Effector memory CD4-positive, alpha-beta T cell (primary cell): ENCODE measurements around the gene KLHDC4.
A peak's percentile ranks its signal among the peaks of the same experiment; 100 is the strongest.

Experiments
- DNase-seq, 3 donors: peaks; one replicate each; pipeline ENCODE4 v3.0.0-alpha.2; 2020
- H3K27ac ChIP-seq: 2 replicates; pipeline ENCODE4 v1.7.0; 2013; ENCODE audit warnings: mild to moderate bottlenecking, low read length, moderate library complexity; ENCODE audit not compliant: insufficient read depth, poor library complexity, severe bottlenecking
- H3K27me3 ChIP-seq: replicated peaks from 2 replicates; pipeline ENCODE4 v1.7.0; 2013; ENCODE audit warnings: mild to moderate bottlenecking, low read length; ENCODE audit not compliant: insufficient read depth, control insufficient read depth, poor library complexity, severe bottlenecking
- H3K36me3 ChIP-seq: 2 replicates; pipeline ENCODE4 v1.7.0; 2013; ENCODE audit warnings: mild to moderate bottlenecking, low read length, moderate library complexity; ENCODE audit not compliant: control insufficient read depth, insufficient read depth
- H3K4me1 ChIP-seq: 2 replicates; pipeline ENCODE4 v1.7.0; 2013; ENCODE audit warnings: low read length, mild to moderate bottlenecking; ENCODE audit not compliant: control insufficient read depth, insufficient read depth, poor library complexity, severe bottlenecking
- H3K4me3 ChIP-seq: 2 replicates; pipeline ENCODE4 v1.7.0; 2013; ENCODE audit warnings: low read length, low read depth, mild to moderate bottlenecking; ENCODE audit not compliant: insufficient read depth, poor library complexity, severe bottlenecking
- H3K9me3 ChIP-seq: 2 replicates; pipeline ENCODE4 v1.7.0; 2013; ENCODE audit warnings: mild to moderate bottlenecking, low read length, moderate library complexity; ENCODE audit not compliant: control insufficient read depth

The KLHDC4 gene

DNA sequence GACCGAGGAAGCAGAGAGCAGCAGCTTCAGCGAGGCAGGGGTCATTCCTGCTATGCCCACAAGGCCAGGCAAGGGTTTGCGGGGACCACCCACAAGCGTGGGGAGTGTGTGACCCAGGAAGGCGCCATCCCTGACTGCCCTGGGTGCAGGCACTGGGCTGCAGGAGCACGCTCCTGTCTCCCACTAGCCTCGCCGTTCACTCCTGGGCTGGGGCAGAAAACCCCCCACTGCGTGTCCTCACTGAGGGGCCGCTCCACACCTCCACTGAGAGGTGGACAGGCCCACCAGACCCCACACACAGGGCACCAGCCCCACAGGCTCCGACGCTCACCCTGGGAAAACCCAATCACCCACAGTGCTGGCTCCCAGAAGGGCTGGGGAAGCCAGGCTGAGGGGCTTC, 56.1 kb downstream of the KLHDC4 start:
- Histone ChIP-seq H3K36me3 (peaks cover 53% of the 10 kb centered on the region), H3K9me3 (no peaks in the 10 kb centered on the region), H3K4me3 (no peak overlapping the region), H3K27me3 (no peaks in the 10 kb centered on the region), H3K27ac (no peak overlapping the region), H3K4me1 (peaks cover 7% of the 10 kb centered on the region)
- no peak for DNase-seq

DNA sequence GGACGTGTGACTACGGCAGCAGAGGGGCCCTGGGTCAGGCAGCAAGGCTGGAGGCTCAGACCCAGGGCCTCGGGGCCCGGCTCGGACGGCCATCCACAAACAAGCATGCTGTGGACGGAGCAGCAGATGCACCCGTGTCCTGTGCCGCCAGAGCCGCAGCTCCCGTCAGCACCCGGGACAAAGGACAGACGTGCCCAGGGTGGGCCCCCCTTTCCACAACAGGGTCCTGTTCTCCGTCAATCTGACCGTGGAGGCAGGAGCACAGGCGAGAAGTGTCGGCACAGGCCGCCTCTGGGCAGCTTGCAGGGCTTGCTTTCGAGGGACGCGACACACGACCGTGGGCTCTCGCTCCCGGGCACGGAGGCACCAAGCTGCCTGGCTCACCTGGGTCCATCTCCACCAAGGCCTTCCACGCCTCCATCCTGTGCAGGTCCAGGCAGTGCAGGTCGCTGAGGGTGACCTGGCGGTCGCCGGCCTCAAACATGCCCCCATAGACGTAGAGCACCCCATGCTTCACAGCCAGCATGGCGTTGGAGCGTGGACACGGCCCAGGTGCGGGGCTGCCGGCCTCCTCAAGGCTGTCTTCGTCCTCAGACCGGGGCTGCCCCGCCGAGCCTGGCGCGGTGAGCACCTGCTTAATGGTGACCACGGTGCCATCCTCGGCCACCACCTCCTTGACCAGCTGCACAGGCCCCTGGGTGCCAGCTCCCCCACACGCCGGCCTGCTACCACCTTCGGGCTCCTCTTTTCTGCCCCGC, 56.7 kb downstream of the KLHDC4 start:
- H3K4me1 ChIP-seq: peaks cover 7% of the 10 kb centered on the region
- DNase-seq: no peak
- H3K27ac ChIP-seq: no peak overlapping the region
- peaks cover 55% of the 10 kb centered on the region for H3K36me3 ChIP-seq
- no peaks in the 10 kb centered on the region for H3K9me3 ChIP-seq
- H3K27me3 ChIP-seq: no peaks in the 10 kb centered on the region
- no peak overlapping the region for H3K4me3 ChIP-seq

DNA sequence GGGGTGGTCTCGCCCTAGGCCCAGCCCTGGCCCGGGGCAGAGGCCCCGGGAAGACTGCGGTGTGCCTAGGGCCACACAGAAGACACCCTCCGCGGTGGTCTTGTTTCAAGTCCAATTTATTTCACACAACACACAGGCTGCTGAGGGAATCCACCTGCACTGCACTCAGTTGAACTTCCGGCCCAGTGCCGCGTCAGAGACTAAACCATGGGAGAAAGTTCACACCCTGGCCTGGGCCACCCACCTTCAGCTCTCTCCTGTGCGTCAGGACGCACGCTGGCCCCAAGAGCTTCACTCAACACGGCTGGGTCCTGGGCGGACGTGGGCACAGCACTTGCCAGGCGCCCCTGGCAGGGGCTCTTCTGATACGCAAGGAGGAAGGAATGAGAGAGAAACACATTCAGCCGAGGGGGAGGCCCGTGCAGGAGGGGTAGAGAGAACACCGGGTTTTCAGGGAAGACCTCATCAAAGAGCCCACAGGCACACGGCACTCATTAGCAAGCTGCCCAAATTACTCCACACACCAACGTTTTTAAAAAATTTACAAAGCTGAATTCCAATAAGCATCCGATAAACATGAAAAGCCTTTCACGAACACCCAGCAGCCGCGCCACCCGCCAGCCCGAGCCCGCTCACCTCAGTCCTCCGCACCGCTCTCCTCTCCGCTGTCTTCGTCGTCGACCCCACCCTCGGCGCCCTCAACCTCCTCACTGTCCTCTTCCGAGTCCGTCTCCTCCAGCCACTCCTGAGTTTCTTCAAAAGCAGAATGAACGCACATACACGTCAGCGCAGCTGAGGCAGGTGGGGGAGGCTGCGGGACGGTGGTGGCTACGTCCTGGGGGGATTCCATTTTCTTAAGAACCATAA, 57.8 kb downstream of the KLHDC4 start:
- H3K36me3 ChIP-seq: peaks cover 55% of the 10 kb centered on the region

DNA sequence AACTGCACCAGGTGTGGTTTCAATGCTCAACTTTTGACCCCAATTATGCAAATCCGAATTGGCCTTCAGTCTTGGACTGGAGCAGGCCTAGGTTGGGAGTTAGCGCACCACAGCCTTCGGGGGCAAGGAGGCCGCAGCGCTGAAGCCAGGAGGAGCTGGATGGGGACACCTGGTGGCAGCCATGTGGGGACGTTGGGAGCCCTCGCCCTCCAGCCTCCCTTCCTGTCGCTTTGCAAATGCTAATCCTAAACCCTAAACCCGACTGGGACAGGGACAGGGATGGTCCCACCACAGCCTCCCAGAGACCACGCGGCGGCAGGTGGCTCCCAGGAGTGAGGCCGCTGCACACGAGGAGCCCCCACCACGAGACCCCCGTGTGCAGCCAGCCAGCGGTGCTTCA, 58.7 kb downstream of the KLHDC4 start:
- Histone ChIP-seq H3K36me3 (peaks cover 55% of the 10 kb centered on the region), H3K4me1 (peaks cover 18% of the 10 kb centered on the region), H3K27ac (no peak overlapping the region), H3K27me3 (no peaks in the 10 kb centered on the region), H3K9me3 (no peaks in the 10 kb centered on the region), H3K4me3 (no peak overlapping the region)
- no peak for DNase-seq

More for the DNA sequence above, 57.8 kb downstream of the KLHDC4 start:
- peaks cover 10% of the 10 kb centered on the region for H3K4me1 ChIP-seq
- H3K4me3 ChIP-seq: no peak overlapping the region
- DNase-seq: no peak
- H3K27ac ChIP-seq: no peak overlapping the region
- H3K27me3 ChIP-seq: no peaks in the 10 kb centered on the region
- H3K9me3 ChIP-seq: no peaks in the 10 kb centered on the region

DNA sequence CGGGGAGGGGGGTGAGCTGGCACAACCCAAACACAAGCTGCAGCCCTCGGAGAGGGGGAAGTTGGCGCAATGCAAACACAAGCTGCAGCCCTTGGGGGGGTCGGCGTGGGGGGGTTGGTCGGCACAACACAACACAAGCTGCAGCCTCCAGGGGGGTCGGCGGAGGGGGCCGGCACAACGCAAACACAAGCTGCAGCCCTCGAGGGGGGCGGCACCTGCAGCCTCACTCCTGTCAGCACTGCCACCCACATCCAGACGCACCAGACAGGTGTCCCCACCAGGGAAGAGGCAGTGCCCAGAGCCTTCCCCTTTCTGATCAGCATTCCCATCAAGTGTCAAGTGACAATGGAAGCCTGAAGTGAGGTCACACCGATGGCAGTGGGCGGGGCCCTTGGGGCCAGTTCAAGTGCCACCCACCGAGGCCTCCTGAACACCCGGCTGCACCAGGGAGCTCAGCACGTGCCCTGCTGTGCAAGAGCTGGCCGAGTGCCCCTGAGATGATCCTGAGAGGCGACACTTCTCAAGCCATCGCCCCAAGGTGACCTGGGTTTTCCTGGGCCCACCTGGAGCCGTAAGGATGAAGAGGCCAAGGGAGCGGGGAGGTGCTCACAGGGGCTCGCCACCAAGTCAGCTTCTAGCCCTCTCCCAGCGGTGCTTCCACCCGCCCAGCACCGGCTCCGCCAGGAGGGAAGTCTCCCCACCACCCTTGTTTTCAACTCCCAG, 59.3 kb downstream of the KLHDC4 start:
- Histone ChIP-seq H3K27me3 (no peaks in the 10 kb centered on the region), H3K9me3 (no peaks in the 10 kb centered on the region), H3K27ac (no peak overlapping the region), H3K4me1 (peaks cover 24% of the 10 kb centered on the region), H3K4me3 (no peak overlapping the region), H3K36me3 (peaks cover 55% of the 10 kb centered on the region)
- no peak for DNase-seq

DNA sequence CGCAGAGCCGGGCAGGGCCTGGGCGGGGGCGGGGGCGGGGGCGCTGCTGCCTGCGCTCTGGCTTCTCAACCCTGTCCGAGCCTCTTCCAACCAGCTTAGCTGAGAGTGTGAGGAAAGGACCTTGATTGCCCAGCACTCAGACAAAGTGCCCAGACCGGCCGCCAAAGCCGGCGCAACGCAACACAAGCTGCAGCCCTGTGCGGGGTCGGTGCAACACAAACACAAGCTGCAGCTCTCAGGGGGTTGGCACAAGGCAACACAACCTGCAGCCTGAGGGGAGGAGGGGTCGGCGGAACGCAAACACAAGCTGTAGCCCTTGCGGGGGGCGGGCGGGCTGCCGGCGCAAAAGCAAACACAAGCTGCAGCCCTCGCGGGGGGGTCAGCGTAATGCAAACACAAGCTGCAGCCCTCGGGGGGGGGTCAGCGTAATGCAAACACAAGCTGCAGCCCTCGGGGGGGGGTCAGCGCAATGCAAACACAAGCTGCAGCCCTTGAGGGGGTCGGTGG, 60.0 kb downstream of the KLHDC4 start:
- H3K4me1 ChIP-seq: peaks cover 31% of the 10 kb centered on the region
- H3K9me3 ChIP-seq: no peaks in the 10 kb centered on the region
- no peak overlapping the region for H3K27ac ChIP-seq
- H3K4me3 ChIP-seq: no peak overlapping the region
- DNase-seq: no peak
- peaks cover 50% of the 10 kb centered on the region for H3K36me3 ChIP-seq
- H3K27me3 ChIP-seq: no peaks in the 10 kb centered on the region

DNA sequence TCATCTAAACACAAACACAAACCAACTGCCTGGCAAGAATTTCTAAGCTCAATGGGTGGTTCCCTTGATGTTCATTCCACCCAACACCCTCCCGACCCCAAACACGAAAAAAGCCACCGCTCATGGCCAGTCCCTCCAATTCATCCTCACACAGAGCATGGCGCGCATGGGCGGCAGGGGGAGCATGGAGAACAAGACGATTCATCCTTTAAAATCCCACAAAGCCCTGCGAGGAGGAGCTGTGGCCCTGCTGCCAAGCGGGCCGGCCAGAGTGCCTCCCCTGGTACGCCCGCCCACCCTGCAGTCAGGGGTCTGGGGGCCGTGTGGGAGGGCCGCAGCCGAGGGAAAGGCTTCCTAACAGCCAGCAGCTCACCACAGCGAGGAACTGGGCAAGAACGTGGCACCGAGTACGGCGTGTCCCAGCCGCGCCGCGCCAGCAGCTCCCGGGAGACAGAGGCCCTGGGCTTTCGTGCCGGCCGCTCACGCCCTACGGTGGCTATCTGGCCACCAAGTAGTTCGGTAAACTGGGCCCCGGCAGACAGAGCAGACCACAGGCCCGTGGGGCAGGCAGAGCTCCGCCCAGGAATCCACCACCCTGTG, 60.9 kb downstream of the KLHDC4 start:
- H3K4me3 ChIP-seq: no peak overlapping the region
- H3K9me3 ChIP-seq: no peaks in the 10 kb centered on the region
- no peak for DNase-seq
- H3K36me3 ChIP-seq: peaks cover 40% of the 10 kb centered on the region
- H3K27me3 ChIP-seq: no peaks in the 10 kb centered on the region
- H3K27ac ChIP-seq: no peak overlapping the region
- peaks cover 32% of the 10 kb centered on the region for H3K4me1 ChIP-seq

DNA sequence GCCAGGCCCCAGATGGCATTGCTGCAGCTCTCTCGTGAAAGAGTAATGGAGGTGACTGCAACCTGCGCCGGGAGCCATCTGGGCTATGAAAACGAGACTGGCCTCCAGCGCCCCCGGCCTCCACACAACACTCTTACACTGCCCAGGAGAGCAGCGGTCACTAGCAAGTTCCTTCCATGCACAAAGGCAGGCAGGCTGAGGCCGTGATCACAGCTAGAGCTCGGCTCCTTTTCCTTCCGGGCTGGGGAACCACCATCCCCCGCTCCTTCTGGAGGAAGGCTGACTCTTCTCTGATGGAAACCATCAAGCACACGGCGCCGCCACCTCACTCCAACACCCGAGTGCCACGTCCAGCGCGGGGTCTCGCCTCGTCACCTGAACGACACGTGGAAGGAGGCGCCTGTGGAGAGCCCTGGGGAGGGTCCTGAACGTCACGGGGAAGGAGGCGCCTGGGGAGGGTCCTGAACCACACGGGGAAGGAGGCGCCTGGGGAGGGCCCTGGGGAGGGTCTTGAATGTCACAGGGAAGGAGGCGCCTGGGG, 61.9 kb downstream of the KLHDC4 start:
- no peaks in the 10 kb centered on the region for H3K9me3 ChIP-seq
- peaks cover 31% of the 10 kb centered on the region for H3K36me3 ChIP-seq
- no peaks in the 10 kb centered on the region for H3K27me3 ChIP-seq
- no peak overlapping the region for H3K4me3 ChIP-seq
- peaks cover 33% of the 10 kb centered on the region for H3K4me1 ChIP-seq
- DNase-seq: no peak
- H3K27ac ChIP-seq: no peak overlapping the region

DNA sequence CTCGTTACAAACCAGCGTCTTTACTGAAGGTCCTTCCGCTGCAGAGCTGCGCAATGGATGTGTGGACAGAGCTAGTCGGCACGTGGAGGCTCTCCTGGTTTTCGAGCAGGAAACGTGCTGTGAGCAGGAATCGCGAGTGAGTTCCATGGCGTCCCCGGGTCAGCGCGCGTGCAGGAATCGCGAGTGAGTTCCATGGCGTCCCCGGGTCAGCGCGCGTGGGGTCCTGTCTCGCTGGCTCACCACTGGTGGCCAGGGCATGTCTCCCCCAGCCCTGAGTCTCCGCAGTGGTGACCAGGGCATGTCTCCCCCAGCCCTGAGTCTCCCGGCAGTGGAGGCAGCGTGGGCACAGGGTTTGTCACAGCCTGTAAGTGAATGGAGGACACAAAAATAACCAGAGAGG, 62.7 kb downstream of the KLHDC4 start:
- Histone ChIP-seq H3K27ac (peak overlapping the region; percentile 4), H3K4me1 (peaks cover 37% of the 10 kb centered on the region), H3K36me3 (peaks cover 23% of the 10 kb centered on the region), H3K4me3 (no peak overlapping the region), H3K9me3 (no peaks in the 10 kb centered on the region), H3K27me3 (no peaks in the 10 kb centered on the region)
- no peak for DNase-seq
